ENCODE data around the gene PCBP4.

PCBP4 gene

GRCh38 chr3:51955175-51955892, 11.9 kb downstream of the PCBP4 start, which contains the start of gene GPR62:
TSS of gene GPR62 (plus strand) at chr3:51955381. CDS start at chr3:51955653, 272 bp downstream.
- no peak for DNase-seq (ENCODE audit: low read depth)

GRCh38 chr3:51954713-51955112, 12.5 kb downstream of the PCBP4 start:
- DNase-seq (ENCODE audit: low read depth): no peak

- DNase-seq (ENCODE audit: low read depth): no peak
Observed at GRCh38 chr3:51954105-51954504, 13.1 kb downstream of the PCBP4 start.

- no peak for DNase-seq (ENCODE audit: low read depth)
Observed at GRCh38 chr3:51953445-51953844, 13.8 kb downstream of the PCBP4 start.

- DNase-seq (ENCODE audit: low read depth): no peak
Observed at GRCh38 chr3:51950899-51951298, 16.4 kb downstream of the PCBP4 start.

GRCh38 chr3:51949121-51949520, 18.1 kb downstream of the PCBP4 start:
- no peak for DNase-seq (ENCODE audit: low read depth)

GRCh38 chr3:51948016-51948580, 19.2 kb downstream of the PCBP4 start:
- DNase-seq (ENCODE audit: low read depth): no peak

- no peak for DNase-seq (ENCODE audit: low read depth)
Observed at GRCh38 chr3:51947215-51947900, 19.9 kb downstream of the PCBP4 start.

GRCh38 chr3:51946796-51947195, 20.5 kb downstream of the PCBP4 start:
- DNase-seq (ENCODE audit: low read depth): no peak

- no peak for DNase-seq (ENCODE audit: low read depth)
Observed at GRCh38 chr3:51945926-51946705, 21.1 kb downstream of the PCBP4 start.

- DNase-seq (ENCODE audit: low read depth): no peak
Observed at GRCh38 chr3:51945031-51945840, 22.0 kb downstream of the PCBP4 start.

- DNase-seq (ENCODE audit: low read depth): no peak
Observed at GRCh38 chr3:51944451-51945021, 22.7 kb downstream of the PCBP4 start.

- no peak for DNase-seq (ENCODE audit: low read depth)
Observed at GRCh38 chr3:51943451-51944391, 23.5 kb downstream of the PCBP4 start.

- no peak for DNase-seq (ENCODE audit: low read depth)
Observed at GRCh38 chr3:51942603-51943450, 24.4 kb downstream of the PCBP4 start.

GRCh38 chr3:51941798-51942602, 25.3 kb downstream of the PCBP4 start, which contains the start of the genes PARP3 and RRP9:
TSS of gene PARP3 (plus strand) at chr3:51942363. CDS start at chr3:51943356, 993 bp downstream.
TSS of gene RRP9 (minus strand) at chr3:51941904. CDS start at chr3:51941867, 37 bp downstream.
- peak; percentile 95 for DNase-seq (ENCODE audit: low read depth)

- DNase-seq (ENCODE audit: low read depth): no peak
Observed at GRCh38 chr3:51941463-51941797, 25.8 kb downstream of the PCBP4 start.

- no peak for DNase-seq (ENCODE audit: low read depth)
Observed at GRCh38 chr3:51940648-51941462, 26.4 kb downstream of the PCBP4 start.

Measured in stimulated activated CD8-positive, alpha-beta memory T cell treated with anti-CD3 and anti-CD28 coated beads, Interleukin-15, amount 100 ng/mL, for 24 hours (primary cell).